ES-I3 (cell line): ENCODE data around the gene OXSR1.

Experiments used
- H3K36me3 ChIP-seq: 2 replicates; pipeline ENCODE4 v1.6.1; 2013; ENCODE audit warnings: mild to moderate bottlenecking, low read length, control low read depth, moderate library complexity; ENCODE audit not compliant: insufficient read depth
- H3K4me1 ChIP-seq: 2 replicates; pipeline ENCODE4 v1.6.1; 2013; ENCODE audit warnings: mild to moderate bottlenecking, control low read depth, low read length; ENCODE audit not compliant: insufficient read depth
- H3K9ac ChIP-seq: 2 replicates; pipeline ENCODE4 v1.6.1; 2013; ENCODE audit warnings: low read depth, mild to moderate bottlenecking, low read length, moderate library complexity
- H3K9me3 ChIP-seq: 2 replicates; pipeline ENCODE4 v1.6.1; 2013; ENCODE audit warnings: mild to moderate bottlenecking, low read length, moderate library complexity; ENCODE audit not compliant: control insufficient read depth, insufficient read depth

Gene OXSR1

DNA sequence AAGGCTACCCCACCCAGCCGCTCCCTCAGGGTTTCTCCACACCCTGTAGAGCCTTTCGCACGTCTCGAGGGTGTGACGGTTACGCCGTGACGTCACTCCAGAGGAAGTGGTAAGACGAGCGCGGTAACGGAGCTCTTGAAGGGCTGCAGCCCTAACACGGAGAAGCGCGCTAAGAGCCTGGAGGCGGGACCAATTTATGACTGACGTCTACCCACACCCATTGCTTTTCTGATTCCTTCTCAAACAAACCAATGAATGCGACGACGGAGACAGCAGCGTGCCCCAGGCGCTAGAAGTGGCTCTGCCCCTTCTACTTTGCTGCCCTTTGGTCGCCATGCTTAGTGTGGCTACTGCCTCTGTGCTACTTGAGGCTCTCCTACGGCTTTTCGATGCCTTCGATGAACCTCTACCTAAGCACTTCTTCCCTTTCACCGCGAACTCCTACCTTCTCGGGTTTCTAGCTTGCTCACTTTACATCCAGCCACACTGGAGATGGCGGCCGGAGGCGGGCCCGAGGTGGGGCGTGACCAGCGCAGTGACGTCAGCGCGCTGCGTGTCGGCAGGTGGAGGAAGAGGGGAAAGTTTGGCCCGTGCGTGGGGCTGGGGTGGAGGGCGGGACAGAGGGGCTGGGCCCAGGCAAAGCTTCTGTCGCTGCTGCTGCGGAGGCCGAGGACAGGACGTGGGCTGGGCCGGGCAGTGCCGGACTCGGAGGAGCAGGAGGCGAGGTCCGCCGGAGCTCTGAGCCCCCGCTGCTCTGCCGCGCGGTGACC lies at the start of gene OXSR1:
TSS of gene OXSR1 (plus strand) at position 586 of the 770 bp plus-strand sequence. CDS start 340 bp downstream, outside the sequence.
- no peaks in the 10 kb centered on the region for H3K9me3 ChIP-seq
- H3K4me1 ChIP-seq = no peaks in the 10 kb centered on the region

DNA sequence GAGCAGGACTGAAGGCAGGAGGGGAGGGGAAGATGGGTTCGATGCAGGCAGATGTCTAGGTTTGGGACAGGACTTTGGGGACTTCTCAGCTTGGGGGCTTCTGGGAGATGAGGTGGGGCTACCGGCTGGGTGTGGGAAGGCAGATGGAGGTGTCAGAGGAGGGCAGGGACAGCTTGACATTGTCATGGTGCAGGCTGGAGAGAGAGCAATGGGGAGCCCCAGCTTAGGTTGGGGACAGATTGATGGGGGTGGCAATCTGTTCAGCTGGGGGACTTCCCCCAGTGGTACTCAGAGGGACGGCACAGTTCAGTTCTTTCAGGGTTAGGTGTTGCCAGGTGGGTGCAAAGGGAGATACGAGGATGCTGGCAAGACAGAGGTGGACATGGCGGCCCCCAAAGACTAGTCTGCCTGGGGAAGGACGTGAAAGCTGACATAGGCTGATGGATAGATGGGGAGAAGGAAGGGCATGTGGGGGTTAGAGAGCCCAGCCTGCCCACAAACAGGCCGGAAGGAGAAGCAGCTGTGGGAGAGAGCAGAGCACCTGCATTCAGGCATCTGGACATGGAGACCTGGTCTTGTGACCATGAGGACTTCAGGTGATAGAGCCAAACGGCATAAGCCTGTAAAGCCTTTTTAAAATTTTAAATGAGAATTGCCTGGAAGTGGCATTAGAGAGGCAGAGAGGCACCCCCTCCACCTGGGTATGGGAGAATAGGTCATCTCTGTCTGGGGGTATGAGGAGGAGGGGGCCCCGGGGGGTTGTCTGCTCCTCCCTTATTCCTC lies 49.5 kb upstream of the OXSR1 start:
- H3K36me3 ChIP-seq = no peaks in the 10 kb centered on the region; the same call in 1 of the 2 replicates
- no peak overlapping the region for H3K9ac ChIP-seq
- no peaks in the 10 kb centered on the region for H3K4me1 ChIP-seq
- no peaks in the 10 kb centered on the region for H3K9me3 ChIP-seq

More for the DNA sequence above, at the start of gene OXSR1:
- H3K36me3 ChIP-seq = no peaks in the 10 kb centered on the region
- H3K9ac ChIP-seq = peak within 1 kb of the TSS; percentile 65

DNA sequence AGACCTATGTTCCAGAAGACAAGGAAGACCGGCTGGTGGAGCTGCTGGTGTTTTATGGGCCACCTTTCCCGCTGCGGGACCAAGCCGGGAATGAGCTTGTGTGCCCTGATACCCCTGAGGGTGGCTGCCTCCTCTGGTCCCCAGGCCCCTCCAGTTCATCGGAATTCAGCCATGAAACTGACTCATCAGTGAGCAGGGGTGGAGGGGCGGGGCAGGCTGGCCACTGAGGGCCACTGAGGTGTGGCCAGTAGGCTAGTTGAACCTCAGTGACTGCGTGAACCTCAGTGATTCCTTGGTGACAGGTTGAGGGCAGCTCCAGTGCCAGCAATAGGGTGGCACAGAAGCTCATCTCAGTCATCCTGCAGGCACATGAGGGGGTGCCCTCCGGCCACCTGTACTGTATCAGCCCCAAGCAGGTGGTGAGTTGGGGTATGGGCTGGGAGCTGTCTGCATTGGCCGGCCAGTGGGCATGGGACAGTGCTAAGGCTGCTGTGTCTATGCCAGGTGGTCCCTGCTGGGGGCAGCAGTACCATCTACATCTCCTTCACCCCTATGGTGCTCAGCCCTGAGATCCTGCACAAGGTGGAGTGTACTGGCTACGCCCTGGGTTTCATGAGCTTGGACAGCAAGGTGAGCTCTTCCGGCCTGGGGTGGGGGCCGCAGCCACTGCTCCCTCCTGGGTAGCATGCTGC lies 48.7 kb upstream of the OXSR1 start:
- Histone ChIP-seq H3K9ac (no peak overlapping the region), H3K4me1 (no peaks in the 10 kb centered on the region), H3K36me3 (no peaks in the 10 kb centered on the region; the same call in 1 of the 2 replicates), H3K9me3 (no peaks in the 10 kb centered on the region)

DNA sequence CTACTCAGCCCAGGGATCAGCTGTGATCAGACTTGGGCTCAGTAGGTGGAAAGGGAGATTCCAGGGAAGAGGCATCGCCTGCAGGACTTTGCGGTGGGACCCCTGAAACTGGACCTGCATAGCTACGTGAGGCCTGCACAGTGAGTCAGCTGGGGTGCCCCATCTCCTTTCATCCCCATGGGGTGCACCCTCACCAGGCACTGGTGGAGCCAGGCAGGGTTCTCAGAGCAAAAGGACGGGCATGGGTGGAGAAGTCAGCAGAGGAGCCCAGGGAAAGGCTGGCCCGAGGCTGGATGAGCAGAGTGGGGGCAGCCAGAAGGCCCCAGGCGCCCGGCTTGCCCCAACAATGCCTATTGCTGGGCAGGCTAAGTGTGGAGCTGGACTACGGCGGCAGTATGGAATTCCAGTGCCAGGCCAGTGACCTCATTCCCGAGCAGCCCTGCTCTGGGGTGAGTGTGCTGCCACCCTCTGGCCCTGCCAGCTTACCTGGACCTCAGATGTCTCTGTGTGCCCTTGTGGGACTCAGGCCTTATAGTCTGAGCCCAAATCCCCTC lies 48.1 kb upstream of the OXSR1 start:
- Histone ChIP-seq H3K4me1 (no peaks in the 10 kb centered on the region), H3K9me3 (no peaks in the 10 kb centered on the region), H3K36me3 (no peaks in the 10 kb centered on the region; the same call in 1 of the 2 replicates), H3K9ac (no peak overlapping the region)

DNA sequence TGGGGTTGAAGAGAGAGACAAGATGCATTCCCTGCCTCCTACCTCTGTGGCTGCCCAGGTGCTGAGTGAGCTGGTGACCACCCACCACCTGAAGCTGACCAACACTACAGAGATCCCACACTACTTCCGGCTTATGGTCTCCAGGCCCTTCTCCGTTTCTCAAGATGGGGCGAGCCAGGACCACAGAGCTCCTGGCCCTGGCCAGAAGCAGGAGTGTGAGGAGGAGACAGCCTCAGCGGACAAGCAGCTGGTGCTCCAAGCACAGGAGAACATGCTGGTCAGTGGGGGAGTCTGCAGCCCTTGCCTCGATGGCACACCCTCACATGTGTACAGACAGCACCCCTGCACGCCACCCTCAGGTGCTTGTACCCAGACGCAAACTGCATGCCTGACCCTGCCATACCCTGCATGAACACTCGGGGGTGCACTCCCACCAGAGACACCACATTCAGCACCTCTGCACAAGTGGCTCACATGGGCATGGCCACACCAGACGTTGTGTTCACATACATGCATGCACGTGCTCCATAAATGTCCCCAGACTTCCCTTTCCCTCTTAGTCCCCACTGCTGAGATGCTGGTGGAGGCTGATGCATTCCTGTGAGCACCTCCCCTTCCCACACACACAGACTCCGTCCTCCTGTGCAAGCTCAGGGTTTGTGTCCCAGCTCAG lies 47.5 kb upstream of the OXSR1 start:
- Histone ChIP-seq H3K36me3 (no peaks in the 10 kb centered on the region; the same call in 1 of the 2 replicates), H3K9ac (no peak overlapping the region), H3K4me1 (no peaks in the 10 kb centered on the region), H3K9me3 (no peaks in the 10 kb centered on the region)

DNA sequence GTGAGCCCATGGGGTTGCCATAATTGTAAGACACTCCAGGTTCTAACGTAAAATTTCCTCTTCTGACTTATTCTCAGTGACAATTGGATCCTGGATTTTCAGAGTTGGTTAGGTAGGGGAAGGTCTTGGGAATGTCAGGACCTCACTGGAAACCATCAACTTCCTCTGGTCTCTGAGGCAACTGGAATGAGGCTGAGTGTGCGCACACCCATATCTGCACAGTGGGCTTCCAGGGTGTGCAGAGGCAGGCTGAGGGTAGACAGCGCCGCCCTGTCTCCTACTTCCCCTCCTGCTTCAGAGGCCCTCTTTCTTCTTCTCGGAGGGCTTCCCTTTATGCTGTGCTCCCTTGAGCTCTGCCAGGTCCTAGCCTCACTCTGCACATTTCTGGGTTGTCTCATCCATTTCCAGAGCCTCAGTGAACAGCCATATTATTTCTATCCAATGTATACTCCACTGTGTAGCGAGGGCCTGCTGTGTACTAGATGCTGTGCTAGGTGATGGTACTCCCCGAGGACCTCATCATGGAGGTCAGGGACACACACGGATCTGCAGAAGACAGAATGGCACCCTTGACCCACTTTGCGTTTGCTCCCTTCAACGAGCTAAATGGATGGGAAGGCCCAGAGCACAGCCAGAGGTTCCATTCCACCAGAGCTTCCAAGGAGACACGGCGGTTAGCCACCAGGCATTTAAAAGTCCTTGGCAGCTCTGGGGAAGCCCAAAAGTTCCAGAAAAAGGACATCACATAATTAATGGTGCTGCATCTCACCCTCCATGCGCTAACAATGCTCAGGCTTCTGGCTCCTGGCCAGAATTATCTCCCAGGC lies 46.7 kb upstream of the OXSR1 start:
- Histone ChIP-seq H3K36me3 (no peaks in the 10 kb centered on the region; the same call in 1 of the 2 replicates), H3K9me3 (no peaks in the 10 kb centered on the region), H3K4me1 (no peaks in the 10 kb centered on the region), H3K9ac (no peak overlapping the region)

DNA sequence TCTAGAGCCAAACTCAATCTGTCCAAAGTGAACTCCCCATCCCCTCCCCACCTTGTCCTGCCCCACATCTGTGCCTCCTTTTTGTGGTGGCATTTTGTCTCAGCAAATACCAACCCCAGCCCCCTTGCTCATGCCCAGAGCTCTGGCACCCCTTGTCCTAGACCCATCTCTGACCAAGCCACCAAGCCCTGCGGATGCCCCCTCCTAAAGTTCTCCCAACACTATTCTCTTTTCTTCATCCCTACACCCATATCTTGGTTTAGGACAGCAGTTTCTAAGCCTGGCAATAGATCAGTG lies 46.1 kb upstream of the OXSR1 start:
- no peaks in the 10 kb centered on the region for H3K4me1 ChIP-seq
- H3K9me3 ChIP-seq = no peaks in the 10 kb centered on the region
- H3K9ac ChIP-seq = no peak overlapping the region
- H3K36me3 ChIP-seq = no peaks in the 10 kb centered on the region; the same call in 1 of the 2 replicates

DNA sequence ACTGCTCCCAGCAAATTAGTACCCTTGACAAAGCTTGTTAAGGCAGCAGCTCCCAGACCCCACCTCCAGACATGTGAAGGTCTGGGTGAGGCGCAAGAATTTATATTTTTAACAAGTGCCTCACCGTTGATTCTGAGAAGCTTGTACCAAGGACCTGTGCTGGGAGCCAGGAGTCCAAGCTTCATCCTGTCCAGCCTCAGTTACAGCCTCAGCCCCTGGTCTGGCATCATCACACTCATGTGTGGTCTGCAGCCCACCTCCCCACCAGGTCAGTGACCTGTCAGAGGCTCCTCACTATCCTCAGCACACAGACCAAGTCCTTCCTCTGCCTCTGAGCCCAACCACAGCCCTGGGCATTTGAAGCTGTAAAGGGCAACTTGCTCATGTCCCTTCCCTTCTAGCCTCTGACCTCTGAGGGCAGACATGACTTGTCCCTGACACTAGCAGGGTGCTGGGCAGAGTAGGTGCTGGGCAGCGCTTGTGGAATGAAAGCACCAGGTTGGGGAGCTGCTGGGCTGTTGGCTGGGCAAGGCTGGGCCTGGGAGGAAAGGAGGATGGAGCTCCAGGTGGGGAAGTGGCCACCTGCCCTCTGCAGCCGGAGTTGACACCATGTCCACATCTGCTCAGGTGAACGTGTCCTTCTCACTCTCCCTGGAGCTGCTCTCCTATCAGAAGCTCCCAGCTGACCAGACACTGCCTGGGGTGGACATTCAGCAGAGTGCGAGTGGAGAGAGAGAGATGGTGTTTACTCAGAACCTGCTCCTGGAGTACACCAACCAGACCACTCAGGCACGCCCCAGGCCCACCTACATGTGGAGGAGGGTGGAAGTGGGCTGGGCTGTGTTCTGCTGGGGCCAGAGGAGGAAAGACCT lies 45.3 kb upstream of the OXSR1 start:
- Histone ChIP-seq H3K9me3 (no peaks in the 10 kb centered on the region), H3K9ac (no peak overlapping the region), H3K36me3 (peaks cover 6% of the 10 kb centered on the region; the same call in 1 of the 2 replicates), H3K4me1 (no peaks in the 10 kb centered on the region)

DNA sequence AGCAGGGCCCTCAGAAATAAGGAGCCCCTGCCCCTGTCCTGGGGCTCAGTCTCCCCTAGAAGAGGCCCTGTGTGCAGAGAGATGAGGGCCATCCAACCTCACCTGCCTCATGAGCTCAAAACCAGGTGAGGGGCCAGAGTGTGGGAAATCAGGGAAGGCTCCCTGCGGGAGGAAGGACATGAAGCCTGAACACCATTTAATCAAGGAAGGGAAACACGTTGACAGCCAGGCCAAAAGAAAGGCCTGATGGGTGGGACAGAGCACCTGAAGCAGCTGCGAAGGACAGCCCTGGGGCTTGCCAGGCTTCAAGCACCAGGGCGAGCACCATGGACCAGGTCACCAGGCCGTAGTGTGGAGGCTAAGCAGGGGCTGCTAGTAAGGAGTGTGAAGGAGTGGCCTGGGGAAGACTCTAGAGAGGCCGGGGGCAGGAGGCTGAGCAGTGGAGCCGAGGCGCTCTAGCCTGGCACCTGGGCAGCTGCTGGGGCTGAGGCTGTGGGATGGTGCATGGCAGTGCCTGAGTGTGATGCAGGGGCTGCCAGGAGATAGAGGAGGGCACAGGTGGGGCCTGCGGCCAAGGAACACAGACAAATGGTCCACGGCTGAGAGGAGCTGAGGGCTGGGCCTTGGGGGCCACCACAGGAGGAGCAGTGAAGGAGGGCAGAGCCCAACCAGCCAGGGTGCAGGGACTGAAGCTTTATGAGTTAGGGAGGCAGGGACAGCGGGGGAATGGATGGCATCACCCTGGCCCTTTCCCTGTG lies 44.5 kb upstream of the OXSR1 start:
- no peak overlapping the region for H3K9ac ChIP-seq
- peaks cover 6% of the 10 kb centered on the region; the same call in 1 of the 2 replicates for H3K36me3 ChIP-seq
- H3K9me3 ChIP-seq = no peaks in the 10 kb centered on the region
- H3K4me1 ChIP-seq = no peaks in the 10 kb centered on the region

DNA sequence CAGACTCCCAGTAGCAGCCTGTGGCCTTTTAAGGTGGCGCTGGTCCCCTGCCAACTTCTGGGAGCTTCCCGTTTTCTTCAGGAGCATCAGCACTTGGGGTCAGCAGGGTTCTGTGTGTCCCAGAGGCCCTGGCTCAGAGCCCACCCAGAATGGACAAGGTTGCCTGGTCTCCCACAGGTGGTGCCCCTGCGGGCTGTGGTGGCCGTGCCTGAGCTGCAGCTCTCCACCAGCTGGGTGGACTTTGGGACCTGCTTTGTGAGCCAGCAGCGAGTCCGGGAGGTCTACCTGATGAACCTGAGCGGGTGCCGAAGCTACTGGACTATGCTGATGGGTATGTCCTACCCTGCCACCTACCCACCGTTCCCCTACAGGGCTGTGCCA lies 43.9 kb upstream of the OXSR1 start:
- H3K36me3 ChIP-seq = peaks cover 6% of the 10 kb centered on the region; the same call in 1 of the 2 replicates
- no peaks in the 10 kb centered on the region for H3K4me1 ChIP-seq
- no peaks in the 10 kb centered on the region for H3K9me3 ChIP-seq
- H3K9ac ChIP-seq = no peak overlapping the region

DNA sequence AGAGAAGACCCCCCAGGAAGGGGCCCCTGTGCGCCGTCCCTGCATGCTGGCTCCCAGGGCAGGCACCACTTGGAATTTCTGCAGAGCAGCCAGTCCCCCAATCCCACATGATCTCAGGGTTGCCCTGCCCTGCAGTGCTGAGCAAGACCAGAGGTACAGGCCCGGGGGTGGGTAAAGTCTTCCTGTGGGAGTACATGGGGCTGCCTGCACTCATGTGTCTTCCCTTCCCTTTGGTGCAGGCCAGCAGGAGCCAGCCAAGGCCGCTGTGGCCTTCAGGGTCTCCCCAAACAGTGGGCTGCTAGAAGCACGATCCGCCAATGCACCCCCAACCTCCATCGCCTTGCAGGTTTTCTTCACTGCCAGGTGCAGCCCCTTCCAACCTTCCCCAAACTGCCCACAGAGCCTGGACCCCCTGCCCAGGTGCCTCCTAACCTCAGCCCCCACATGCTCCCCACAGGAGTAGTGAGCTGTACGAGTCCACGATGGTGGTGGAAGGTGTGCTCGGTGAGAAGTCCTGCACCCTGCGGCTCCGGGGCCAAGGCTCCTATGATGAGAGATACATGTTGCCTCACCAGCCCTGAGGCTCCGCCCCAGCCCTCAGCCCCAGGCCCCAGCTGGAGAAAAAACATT lies 43.4 kb upstream of the OXSR1 start:
- Histone ChIP-seq H3K9me3 (no peaks in the 10 kb centered on the region), H3K4me1 (no peaks in the 10 kb centered on the region), H3K36me3 (peaks cover 8% of the 10 kb centered on the region; the same call in 1 of the 2 replicates), H3K9ac (no peak overlapping the region)
